Esophagus squamous epithelium (tissue), 4 donors: ENCODE data around the gene TTC13.

Experiments
- POLR2A ChIP-seq, 4 donors: fragments of 450-650 bp; IDR thresholded peaks; one replicate each; pipeline ENCODE4 v1.6.1; 2017; ENCODE audit warnings: antibody characterized with exemption in 4 of 4, mild to moderate bottlenecking in 4 of 4, moderate library complexity in 3 of 4
- TF ChIP-seq, protein P1 (sequence below), 6 experiments: fragments of 450-650 bp in 4 of 6; fragments of 200-600 bp in 2 of 6; sonication (generic) in 2 of 6; IDR thresholded peaks; one replicate each; pipeline ENCODE4 v1.5.1; 2016 to 2019; ENCODE audit warnings: antibody characterized with exemption in 6 of 6, mild to moderate bottlenecking in 4 of 6, moderate library complexity in 4 of 6

- TF ChIP-seq POLR2A (IDR thresholded peaks at IDR 0.05): no peak
- TF ChIP-seq, protein P1, sequence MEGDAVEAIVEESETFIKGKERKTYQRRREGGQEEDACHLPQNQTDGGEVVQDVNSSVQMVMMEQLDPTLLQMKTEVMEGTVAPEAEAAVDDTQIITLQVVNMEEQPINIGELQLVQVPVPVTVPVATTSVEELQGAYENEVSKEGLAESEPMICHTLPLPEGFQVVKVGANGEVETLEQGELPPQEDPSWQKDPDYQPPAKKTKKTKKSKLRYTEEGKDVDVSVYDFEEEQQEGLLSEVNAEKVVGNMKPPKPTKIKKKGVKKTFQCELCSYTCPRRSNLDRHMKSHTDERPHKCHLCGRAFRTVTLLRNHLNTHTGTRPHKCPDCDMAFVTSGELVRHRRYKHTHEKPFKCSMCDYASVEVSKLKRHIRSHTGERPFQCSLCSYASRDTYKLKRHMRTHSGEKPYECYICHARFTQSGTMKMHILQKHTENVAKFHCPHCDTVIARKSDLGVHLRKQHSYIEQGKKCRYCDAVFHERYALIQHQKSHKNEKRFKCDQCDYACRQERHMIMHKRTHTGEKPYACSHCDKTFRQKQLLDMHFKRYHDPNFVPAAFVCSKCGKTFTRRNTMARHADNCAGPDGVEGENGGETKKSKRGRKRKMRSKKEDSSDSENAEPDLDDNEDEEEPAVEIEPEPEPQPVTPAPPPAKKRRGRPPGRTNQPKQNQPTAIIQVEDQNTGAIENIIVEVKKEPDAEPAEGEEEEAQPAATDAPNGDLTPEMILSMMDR (IDR thresholded peaks at IDR 0.05): no peak
Measured at GRCh38 chr1:230869500-230869899, 109.2 kb downstream of the TTC13 start.
